ENCODE data around the gene NCF2.

NCF2 gene, protein sequence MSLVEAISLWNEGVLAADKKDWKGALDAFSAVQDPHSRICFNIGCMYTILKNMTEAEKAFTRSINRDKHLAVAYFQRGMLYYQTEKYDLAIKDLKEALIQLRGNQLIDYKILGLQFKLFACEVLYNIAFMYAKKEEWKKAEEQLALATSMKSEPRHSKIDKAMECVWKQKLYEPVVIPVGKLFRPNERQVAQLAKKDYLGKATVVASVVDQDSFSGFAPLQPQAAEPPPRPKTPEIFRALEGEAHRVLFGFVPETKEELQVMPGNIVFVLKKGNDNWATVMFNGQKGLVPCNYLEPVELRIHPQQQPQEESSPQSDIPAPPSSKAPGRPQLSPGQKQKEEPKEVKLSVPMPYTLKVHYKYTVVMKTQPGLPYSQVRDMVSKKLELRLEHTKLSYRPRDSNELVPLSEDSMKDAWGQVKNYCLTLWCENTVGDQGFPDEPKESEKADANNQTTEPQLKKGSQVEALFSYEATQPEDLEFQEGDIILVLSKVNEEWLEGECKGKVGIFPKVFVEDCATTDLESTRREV

DNA sequence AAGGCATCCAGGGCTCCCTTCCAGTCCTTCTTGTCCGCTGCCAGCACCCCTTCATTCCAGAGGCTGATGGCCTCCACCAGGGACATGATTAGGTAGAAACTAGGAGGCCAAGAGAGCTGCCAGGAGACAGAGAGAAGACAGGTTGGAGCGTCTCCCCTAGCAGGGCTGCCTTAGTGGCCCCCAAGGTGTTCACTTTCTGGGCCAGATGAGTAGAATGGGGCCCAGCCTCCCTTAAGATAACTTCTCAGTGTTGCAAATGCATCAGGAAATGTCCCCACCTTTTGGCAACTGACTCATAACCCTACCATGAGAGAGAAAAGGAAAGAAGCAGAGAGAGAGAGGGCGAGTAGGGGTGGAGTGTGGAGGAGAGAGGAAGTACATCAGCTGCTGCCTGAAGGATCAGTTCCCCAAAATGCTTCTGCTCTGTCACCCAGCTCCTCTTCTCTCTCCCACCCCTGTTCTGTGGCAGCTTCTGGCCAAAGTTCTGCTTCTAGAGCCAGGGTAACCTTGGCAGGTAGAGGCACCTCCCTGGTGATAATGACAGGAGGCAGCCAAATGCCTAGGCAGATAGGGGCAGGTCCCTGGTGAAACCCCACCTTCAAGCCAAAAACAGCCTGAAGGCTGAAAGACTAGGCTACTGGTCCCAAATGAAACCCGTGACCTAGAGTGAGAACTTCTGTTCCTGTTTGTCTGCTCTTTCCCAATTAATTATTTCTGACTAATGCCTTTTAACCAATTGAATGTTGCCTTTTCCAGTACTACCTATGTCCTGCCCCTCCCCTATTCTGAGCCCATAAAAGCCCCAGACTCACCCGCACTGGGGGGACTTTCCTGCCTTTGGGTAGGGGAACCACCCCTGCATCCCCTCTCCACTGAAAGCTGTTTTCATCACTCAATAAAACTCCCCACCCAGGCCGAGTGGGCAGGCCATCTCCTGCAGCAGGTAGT lies at the start of gene NCF2:
TSS of gene NCF2 (minus strand) at position 216 of the 948 bp plus-strand sequence. CDS start at position 86, 130 bp downstream.
- TF ChIP-seq, protein P1, sequence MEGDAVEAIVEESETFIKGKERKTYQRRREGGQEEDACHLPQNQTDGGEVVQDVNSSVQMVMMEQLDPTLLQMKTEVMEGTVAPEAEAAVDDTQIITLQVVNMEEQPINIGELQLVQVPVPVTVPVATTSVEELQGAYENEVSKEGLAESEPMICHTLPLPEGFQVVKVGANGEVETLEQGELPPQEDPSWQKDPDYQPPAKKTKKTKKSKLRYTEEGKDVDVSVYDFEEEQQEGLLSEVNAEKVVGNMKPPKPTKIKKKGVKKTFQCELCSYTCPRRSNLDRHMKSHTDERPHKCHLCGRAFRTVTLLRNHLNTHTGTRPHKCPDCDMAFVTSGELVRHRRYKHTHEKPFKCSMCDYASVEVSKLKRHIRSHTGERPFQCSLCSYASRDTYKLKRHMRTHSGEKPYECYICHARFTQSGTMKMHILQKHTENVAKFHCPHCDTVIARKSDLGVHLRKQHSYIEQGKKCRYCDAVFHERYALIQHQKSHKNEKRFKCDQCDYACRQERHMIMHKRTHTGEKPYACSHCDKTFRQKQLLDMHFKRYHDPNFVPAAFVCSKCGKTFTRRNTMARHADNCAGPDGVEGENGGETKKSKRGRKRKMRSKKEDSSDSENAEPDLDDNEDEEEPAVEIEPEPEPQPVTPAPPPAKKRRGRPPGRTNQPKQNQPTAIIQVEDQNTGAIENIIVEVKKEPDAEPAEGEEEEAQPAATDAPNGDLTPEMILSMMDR (IDR thresholded peaks at IDR 0.05; ENCODE audit: low read depth, low read length, missing control alignments), result no peak
- H3K4me3 ChIP-seq (replicated peaks; ENCODE audit: low read depth, low read length), result no peak within 1 kb of the TSS
- no peak for DNase-seq (ENCODE audit: extremely low read depth, low read depth)

DNA sequence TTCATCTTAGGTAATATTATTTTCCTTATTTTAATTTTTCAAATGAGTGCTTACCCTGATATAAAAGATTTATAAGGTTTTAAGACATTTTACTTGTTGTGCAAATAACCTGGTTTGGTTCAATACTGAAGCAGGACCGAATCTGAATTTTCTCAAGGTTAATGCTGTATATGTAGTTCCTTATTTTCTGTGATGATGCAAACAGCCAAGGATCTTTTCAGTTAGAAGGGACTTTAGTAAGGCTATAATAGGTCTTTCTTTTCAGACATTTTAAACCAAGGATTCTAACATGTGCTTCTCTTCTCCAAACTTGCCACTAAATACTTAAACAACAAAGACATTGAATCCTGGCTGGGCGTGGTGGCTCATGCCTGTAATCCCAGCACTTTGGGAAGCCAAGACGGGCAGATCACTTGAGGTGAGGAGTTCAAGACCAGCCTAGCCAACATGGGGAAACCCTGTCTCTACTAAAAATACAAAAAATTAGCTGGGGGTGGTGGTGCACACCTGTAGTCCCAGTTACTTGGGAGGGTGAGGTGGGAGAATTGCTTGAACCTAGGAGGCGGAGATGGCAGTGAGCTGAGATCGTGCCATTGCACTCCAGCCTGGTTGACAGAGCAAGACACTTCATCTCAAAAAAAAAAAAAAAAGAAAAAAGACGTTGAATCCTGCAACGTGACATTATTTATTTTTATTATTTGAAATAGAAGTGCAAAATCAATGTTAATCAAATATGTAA lies 48.6 kb upstream of the NCF2 start:
- H3K4me3 ChIP-seq (replicated peaks; ENCODE audit: low read depth, low read length), result no peak overlapping the region
- no peak for DNase-seq (ENCODE audit: extremely low read depth, low read depth)
- TF ChIP-seq, protein P1 (IDR thresholded peaks at IDR 0.05; ENCODE audit: low read depth, low read length, missing control alignments), result no peak

DNA sequence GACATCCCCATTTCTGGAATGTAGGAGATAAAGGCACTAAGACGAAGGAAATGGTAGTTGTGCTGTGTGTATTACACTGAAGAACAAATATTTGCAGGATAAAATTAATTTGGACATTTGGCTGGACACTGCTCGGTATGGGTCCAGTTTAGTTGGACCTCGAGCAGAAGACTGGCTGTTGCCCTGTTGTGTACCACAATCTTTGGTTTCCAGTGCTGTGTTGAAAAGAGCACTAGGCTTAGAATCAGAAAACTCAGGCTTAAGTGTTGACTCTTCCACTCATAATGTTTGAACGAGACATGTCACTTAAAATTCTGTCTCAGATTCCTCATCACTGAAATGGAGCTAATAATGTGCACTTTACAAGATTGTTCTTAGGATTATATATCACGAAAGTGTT lies 46.5 kb upstream of the NCF2 start:
- TF ChIP-seq, protein P1 (IDR thresholded peaks at IDR 0.05; ENCODE audit: low read depth, low read length, missing control alignments), result no peak
- peak overlapping the region; percentile 85 for H3K4me3 ChIP-seq (replicated peaks; ENCODE audit: low read depth, low read length)
- DNase-seq (ENCODE audit: extremely low read depth, low read depth), result no peak

DNA sequence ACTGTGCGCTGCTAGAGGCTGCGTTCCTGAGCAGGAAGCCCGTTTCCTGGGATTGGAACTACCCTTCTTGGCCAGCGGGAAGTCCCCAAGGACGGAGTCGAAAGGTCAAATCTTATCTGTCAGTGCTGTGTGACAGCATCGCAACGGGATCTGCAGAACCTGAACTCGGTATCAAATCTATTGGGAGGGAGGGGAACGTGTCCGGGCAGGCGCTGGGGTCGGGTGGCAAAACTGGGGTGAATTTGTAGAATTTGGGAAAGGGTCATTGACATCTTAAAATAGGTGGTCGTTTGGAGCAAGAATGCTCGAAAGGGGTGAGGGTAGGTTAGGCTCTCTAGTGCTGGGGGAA lies 46.0 kb upstream of the NCF2 start:
- DNase-seq (ENCODE audit: extremely low read depth, low read depth), result no peak
- peak overlapping the region; percentile 85 for H3K4me3 ChIP-seq (replicated peaks; ENCODE audit: low read depth, low read length)
- TF ChIP-seq, protein P1 (IDR thresholded peaks at IDR 0.05; ENCODE audit: low read depth, low read length, missing control alignments), result no peak

DNA sequence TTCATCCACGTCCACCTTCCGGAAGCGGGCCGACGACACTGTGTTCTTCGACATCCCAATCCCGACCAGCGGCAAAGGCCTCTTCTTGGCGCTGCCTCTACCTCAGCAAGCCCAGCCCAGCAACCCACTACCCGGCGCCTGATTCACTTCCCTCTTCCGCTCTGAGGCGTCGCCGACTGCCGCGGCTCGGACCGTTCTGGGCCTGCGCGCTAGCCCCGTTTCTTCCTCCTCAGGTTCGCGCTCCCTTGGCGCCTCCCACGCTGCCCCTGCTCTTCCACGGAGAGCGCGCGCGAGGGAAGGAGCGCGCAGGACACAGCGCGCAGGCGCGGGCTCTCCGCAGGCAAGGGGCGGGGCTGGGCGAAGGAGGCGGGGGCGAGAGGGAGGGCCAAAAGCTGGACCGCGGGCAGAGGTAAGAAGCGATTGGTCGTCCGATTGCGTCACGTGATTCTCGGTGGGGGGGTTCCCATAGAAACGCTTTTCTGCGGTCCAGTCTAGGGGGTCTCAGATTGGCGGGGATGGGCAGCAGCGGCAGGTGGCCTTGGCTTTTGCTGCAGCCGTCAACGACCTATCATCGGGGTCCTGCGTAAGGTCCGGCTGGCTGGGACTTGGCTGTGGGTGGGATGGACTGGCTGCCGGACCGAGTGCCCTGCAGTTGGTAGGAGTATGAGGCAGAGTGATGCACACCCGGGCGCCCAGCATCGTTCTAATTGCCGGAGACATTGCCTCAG lies 45.5 kb upstream of the NCF2 start, which contains the start of gene ARPC5:
TSS of gene ARPC5 (minus strand) at position 178 of the 728 bp plus-strand sequence. CDS start at position 54, 124 bp downstream.
- TF ChIP-seq, protein P1 (IDR thresholded peaks at IDR 0.05; ENCODE audit: low read depth, low read length, missing control alignments), result no peak
- DNase-seq (ENCODE audit: extremely low read depth, low read depth), result peak; percentile 91
- peak within 1 kb of the TSS; percentile 85 for H3K4me3 ChIP-seq (replicated peaks; ENCODE audit: low read depth, low read length)
